ENCODE measurements around the gene F7. TPM values are rescaled to one million over a fixed set of nuclear protein-coding genes. Genes with fewer than 3 reads are reported as not detected.

F7 gene
- total RNA-seq, 1 donor: not detected

DNA sequence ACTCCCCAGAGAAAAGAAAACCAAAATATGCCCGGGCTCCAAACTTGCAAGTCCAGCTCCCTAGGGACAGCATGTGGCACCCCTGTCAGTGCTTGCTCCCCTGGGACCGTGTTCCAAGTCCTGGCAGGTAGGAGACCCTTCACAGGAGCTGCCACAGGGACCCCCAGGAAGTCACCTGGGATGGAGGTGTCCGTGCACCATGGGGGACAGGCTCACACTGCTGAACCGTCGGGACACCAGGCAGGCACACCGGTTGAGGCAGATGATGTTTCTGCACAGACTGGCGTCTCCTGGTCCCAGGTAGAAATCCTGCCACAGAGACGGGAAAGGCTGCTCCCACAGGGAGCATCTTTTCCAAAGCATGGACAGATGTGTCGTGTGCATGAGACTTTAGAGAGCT lies 41.2 kb downstream of the F7 start:
- TF ChIP-seq, protein P1, sequence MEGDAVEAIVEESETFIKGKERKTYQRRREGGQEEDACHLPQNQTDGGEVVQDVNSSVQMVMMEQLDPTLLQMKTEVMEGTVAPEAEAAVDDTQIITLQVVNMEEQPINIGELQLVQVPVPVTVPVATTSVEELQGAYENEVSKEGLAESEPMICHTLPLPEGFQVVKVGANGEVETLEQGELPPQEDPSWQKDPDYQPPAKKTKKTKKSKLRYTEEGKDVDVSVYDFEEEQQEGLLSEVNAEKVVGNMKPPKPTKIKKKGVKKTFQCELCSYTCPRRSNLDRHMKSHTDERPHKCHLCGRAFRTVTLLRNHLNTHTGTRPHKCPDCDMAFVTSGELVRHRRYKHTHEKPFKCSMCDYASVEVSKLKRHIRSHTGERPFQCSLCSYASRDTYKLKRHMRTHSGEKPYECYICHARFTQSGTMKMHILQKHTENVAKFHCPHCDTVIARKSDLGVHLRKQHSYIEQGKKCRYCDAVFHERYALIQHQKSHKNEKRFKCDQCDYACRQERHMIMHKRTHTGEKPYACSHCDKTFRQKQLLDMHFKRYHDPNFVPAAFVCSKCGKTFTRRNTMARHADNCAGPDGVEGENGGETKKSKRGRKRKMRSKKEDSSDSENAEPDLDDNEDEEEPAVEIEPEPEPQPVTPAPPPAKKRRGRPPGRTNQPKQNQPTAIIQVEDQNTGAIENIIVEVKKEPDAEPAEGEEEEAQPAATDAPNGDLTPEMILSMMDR (IDR thresholded peaks at IDR 0.05; ENCODE audit: insufficient read depth, low read depth, low read length): no peak
- H3K4me3 ChIP-seq (ENCODE audit: low read depth, low read length): no peak overlapping the region
- DNase-seq (ENCODE audit: low read depth): no peak

DNA sequence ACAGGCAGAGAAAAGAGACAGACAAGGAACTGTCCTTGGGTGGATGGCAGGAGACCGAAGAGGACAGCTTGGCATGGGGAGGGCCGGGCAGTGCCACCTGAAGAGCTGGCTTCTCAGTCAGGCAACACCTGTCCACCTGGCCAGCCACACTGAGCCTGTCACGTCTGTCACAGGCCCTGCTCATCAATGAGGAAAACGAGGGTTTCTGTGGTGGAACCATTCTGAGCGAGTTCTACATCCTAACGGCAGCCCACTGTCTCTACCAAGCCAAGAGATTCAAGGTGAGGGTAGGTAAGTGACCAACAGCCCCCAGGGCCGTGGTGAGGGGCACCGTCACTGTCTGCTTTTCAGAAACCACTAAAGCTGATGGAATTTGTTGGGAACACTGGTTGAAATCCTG lies 41.6 kb downstream of the F7 start:
- TF ChIP-seq, protein P1 (IDR thresholded peaks at IDR 0.05; ENCODE audit: insufficient read depth, low read depth, low read length): no peak
- H3K4me3 ChIP-seq (ENCODE audit: low read depth, low read length): no peak overlapping the region
- DNase-seq (ENCODE audit: low read depth): no peak

DNA sequence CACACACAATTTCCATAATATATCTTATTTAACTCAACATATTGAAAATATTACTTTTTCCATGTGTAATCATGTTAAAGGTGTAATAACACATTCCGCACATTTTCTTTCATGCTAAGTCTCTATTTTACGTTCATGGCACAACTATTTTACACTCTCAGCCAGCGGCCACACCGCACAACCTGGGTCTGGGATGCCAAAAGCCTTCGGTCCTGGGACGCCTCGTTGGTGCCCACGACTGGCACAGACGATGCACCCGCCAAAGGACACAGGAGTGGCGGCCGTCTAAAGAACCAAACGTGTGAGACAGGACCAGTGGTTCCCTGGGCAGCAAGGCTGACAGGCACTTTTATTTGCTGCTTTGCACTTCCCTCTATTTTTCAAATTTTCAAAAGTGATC lies 42.8 kb downstream of the F7 start:
- H3K4me3 ChIP-seq (ENCODE audit: low read depth, low read length): no peak overlapping the region
- no peak for DNase-seq (ENCODE audit: low read depth)
- TF ChIP-seq, protein P1 (IDR thresholded peaks at IDR 0.05; ENCODE audit: insufficient read depth, low read depth, low read length): no peak

DNA sequence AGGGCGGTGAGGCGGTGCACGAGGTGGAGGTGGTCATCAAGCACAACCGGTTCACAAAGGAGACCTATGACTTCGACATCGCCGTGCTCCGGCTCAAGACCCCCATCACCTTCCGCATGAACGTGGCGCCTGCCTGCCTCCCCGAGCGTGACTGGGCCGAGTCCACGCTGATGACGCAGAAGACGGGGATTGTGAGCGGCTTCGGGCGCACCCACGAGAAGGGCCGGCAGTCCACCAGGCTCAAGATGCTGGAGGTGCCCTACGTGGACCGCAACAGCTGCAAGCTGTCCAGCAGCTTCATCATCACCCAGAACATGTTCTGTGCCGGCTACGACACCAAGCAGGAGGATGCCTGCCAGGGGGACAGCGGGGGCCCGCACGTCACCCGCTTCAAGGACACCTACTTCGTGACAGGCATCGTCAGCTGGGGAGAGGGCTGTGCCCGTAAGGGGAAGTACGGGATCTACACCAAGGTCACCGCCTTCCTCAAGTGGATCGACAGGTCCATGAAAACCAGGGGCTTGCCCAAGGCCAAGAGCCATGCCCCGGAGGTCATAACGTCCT lies 43.4 kb downstream of the F7 start:
- TF ChIP-seq, protein P1 (IDR thresholded peaks at IDR 0.05; ENCODE audit: insufficient read depth, low read depth, low read length): no peak
- no peak overlapping the region for H3K4me3 ChIP-seq (ENCODE audit: low read depth, low read length)
- no peak for DNase-seq (ENCODE audit: low read depth)

DNA sequence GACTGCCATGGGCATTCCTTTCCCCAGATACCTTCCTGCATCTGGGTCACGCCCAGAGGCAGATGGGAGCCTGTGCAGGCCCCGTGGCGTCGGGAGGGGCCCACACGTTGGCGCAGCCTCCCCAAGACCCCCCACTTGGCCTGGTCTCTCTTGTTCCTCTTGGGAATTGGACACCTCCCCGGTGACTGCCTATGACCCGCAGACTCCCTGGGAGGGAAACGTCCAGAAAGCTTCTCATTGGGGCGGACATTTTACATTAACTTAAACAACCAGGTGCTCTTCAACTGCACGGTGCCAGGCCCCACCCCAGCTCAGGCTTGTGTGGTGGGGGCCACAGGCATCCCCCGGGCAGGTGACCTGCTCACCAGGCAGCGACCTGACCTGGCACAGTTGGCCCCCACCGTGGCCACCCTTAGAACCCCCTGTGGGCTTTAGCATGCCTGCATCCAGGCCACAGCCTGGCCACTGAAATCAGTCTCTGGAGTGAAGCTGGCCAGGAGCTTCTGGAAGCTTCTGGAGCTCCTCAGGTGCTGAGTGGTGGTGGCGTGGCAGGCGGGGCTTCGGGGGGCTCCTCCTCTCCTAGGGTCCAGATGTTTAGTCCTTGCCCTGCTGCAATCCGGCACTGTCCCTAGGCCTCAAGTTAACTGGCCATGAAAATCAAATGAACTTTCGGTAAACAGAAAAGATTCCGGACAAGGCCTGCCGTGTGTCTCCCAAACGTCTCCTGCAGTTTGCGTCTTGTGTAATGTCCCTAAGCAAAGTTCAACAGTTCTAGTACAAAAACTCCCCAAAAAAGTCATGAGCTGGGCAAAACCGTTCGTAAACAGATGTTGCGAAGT lies 44.3 kb downstream of the F7 start:
- TF ChIP-seq, protein P1 (IDR thresholded peaks at IDR 0.05; ENCODE audit: insufficient read depth, low read depth, low read length): no peak
- DNase-seq (ENCODE audit: low read depth): no peak

DNA sequence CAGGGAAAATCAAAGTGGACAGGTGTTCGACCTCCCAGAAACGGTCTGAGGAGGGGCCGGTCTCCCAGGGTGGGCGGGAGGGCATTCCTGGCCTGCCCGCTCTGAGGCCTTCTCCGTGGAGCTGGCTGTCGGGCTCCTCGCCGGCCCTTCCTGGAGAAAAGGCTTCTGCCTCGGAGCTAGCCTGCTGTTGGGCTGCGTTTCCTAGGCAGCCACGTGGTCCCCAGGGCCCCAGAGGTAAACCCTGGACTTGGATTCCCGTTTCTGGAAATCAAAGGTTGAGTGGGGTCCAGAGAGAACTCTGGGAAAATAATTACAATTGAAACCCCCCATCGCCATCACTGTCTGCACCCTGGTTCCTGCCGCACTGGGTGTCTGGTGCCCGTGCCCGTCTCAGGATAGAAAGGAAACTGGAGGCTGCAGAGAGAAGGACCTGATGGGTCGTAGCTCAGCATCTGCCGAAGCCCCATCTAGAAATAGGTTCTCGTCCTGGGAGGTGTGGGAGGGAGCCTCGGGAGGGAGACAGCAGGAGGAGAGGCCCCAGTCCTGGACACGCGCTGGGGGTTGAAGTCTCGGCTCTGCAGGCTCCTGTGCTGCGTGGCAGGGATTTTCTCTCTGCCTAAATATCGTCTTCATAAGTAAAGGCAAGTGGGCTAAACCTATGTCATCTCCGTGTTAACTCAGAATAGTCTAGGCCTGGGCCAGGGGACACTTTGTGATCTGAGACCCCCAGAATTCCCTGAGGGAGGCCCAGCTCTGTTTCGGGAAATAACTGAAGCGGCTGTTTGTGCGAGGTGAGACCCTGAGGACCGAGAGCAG lies 45.2 kb downstream of the F7 start:
- TF ChIP-seq, protein P1 (IDR thresholded peaks at IDR 0.05; ENCODE audit: insufficient read depth, low read depth, low read length): no peak

More for the DNA sequence above, 44.3 kb downstream of the F7 start:
- no peak overlapping the region for H3K4me3 ChIP-seq (ENCODE audit: low read depth, low read length)

More for the DNA sequence above, 45.2 kb downstream of the F7 start:
- no peak overlapping the region for H3K4me3 ChIP-seq (ENCODE audit: low read depth, low read length)
- DNase-seq (ENCODE audit: low read depth): no peak
